ENCODE data around the gene LYVE1. TPM values are rescaled to one million over a fixed set of nuclear protein-coding genes. Genes with fewer than 3 reads are reported as not detected.

The LYVE1 gene
- polyA plus RNA-seq, 2 of the 4 experiments (the other 2 are of a cell fraction), result 0.04 TPM; not detected in 1

GRCh38 chr11:10520562-10520961 lies 47.9 kb downstream of the LYVE1 start:
- Histone ChIP-seq H3K9me3 (no peaks in the 10 kb centered on the region), H3K4me2 (no peak overlapping the region), H3K4me1 (0 out of 3 replicates have a peak, but pooled peaks cover under 1% of the 10 kb centered on the region), H3K27ac (no peak overlapping the region), H3K4me3 (no peak overlapping the region)
- ChIA-PET POLR2A (no interaction called here), CTCF (interaction anchor here (0.6 to 2.2 kb wide), 9 partner anchors 10 to 551 kb away, joined by 3 to 10 read pairs (median 4); partner anchors contain the start of gene RNF141)
- TF ChIP-seq EHF (CRISPR knock-in tag; IDR thresholded peaks at IDR 0.05) (no peak), CHD4 (IDR thresholded peaks at IDR 0.05; ENCODE audit: borderline replicate concordance) (no peak), REST (IDR thresholded peaks at IDR 0.05) (no peak), MYC (IDR thresholded peaks at IDR 0.05; ENCODE audit: borderline replicate concordance, low read length) (no peak), ATOH8 (CRISPR knock-in tag; IDR thresholded peaks at IDR 0.05; ENCODE audit: low read depth) (no peak), NPAS2 (CRISPR knock-in tag; IDR thresholded peaks at IDR 0.05; ENCODE audit: borderline replicate concordance) (no peak), TFCP2L1 (CRISPR knock-in tag; IDR thresholded peaks at IDR 0.05) (no peak)
- WGBS (ENCODE audit: missing lambda C conversion rate), result 85% methylated on average over 2 of the region's 2 CpGs
- no peak for ATAC-seq
- no peak for FAIRE-seq
- no peak for DNase-seq (ENCODE audit: low read depth in 1 of 2, low spot score in 1 of 2)

GRCh38 chr11:10519630-10520029 lies 48.8 kb downstream of the LYVE1 start:
- 91% methylated on average over 2 of the region's 2 CpGs for WGBS (ENCODE audit: missing lambda C conversion rate)
- Histone ChIP-seq H3K4me2 (no peak overlapping the region), H3K9me3 (no peaks in the 10 kb centered on the region), H3K27ac (no peak overlapping the region), H3K4me3 (no peak overlapping the region), H3K4me1 (peaks cover 2% of the 10 kb centered on the region; the same call in 2 of the 3 replicates)
- ChIA-PET POLR2A (no interaction called here), CTCF (interaction anchor here (1.1 to 2.2 kb wide), 6 partner anchors 9 to 216 kb away, joined by 4 to 10 read pairs (median 6); partner anchors contain the start of gene RNF141)
- TF ChIP-seq ELK1 (IDR thresholded peaks at IDR 0.05; ENCODE audit: low read depth, low read length) (no peak), RNF2 (IDR thresholded peaks at IDR 0.05; ENCODE audit: borderline replicate concordance, low read depth) (no peak), POLR2AphosphoS2 (conservative IDR thresholded peaks at IDR 0.05; ENCODE audit: low read length) (no peak), HEYL (CRISPR knock-in tag; IDR thresholded peaks at IDR 0.05) (no peak)
- no peak for FAIRE-seq
- no peak for ATAC-seq
- DNase-seq (ENCODE audit: low read depth in 1 of 2, low spot score in 1 of 2), result no peak

- no peak overlapping the region for H3K4me3 ChIP-seq
- 91% methylated on average over 2 of the region's 2 CpGs for WGBS (ENCODE audit: missing lambda C conversion rate)
- no peak overlapping the region for H3K4me2 ChIP-seq
- no peak for DNase-seq (ENCODE audit: low read depth in 1 of 2, low spot score in 1 of 2)
- CTCF ChIA-PET, result interaction anchor here (1.1 to 1.9 kb wide), 2 partner anchors 22 to 216 kb away, joined by 3 to 5 read pairs; partner anchors contain the start of gene RNF141
- no peaks in the 10 kb centered on the region for H3K9me3 ChIP-seq
- POLR2A ChIA-PET, result no interaction called here
- FAIRE-seq, result no peak
- no peak for TF ChIP-seq FOXS1 (CRISPR knock-in tag; IDR thresholded peaks at IDR 0.05)
- no peak for TF ChIP-seq ESRRA (IDR thresholded peaks at IDR 0.05; ENCODE audit: borderline replicate concordance, low read length)
- TF ChIP-seq MAFK (IDR thresholded peaks at IDR 0.05; ENCODE audit: partially characterized antibody), result no peak
- peaks cover 10% of the 10 kb centered on the region for H3K4me1 ChIP-seq
- ATAC-seq, result no peak
- H3K27ac ChIP-seq, result no peak overlapping the region
Measured at GRCh38 chr11:10518891-10519290, 49.6 kb downstream of the LYVE1 start.
